ENCODE measurements around the gene GLYR1. TPM values are rescaled to one million over a fixed set of nuclear protein-coding genes. Genes with fewer than 3 reads are reported as not detected.
"Not testable (repeated sequence)": the region's sequence is repeated elsewhere in the genome, so short reads cannot be mapped to it uniquely, and the experiment has no call there.

GLYR1 gene
- 10 to 100 TPM; 80.4 to 85.4 TPM for total RNA-seq

- peak within 1 kb of the TSS; percentile 86 for H3K4me3 Mint-ChIP-seq
- peaks cover 38% of the 10 kb centered on the region for H3K36me3 Mint-ChIP-seq (ENCODE audit: low read depth)
- H3K9me3 Mint-ChIP-seq = no peaks in the 10 kb centered on the region
- H3K27ac Mint-ChIP-seq = peak within 1 kb of the TSS; percentile 86
- H3K27me3 Mint-ChIP-seq = no peaks in the 10 kb centered on the region
- peak; percentile 100 for DNase-seq
- CTCF ChIA-PET = interaction anchor here (1.1 to 1.4 kb wide), 3 partner anchors 13 to 113 kb away, joined by 3 read pairs; partner anchors contain the start of genes ANKS3 and DNAAF8
- peaks cover 59% of the 10 kb centered on the region for H3K4me1 Mint-ChIP-seq
- POLR2A ChIA-PET = interaction anchor here (0.6 to 3.8 kb wide), 15 partner anchors 11 to 431 kb away, joined by 3 to 18 read pairs (median 4); partner anchors contain the start of genes ANKS3, CORO7, DNAAF8 and ROGDI
These were observed at the start of gene GLYR1, which contains the start of gene UBN1 for GRCh38 chr16:4846901-4847773. Gene GLYR1 (minus strand): TSS chr16:4847288. CDS start chr16:4847265, 23 bp downstream. Gene UBN1 (plus strand): TSS chr16:4847481. CDS start chr16:4852918, 5,437 bp downstream.

- H3K27me3 Mint-ChIP-seq; H3K4me1 Mint-ChIP-seq; H3K27ac Mint-ChIP-seq; CTCF ChIA-PET; H3K4me3 Mint-ChIP-seq; DNase-seq; H3K9me3 Mint-ChIP-seq; H3K36me3 Mint-ChIP-seq (ENCODE audit: low read depth); POLR2A ChIA-PET: not testable (repeated sequence)
These were observed 49.7 kb upstream of the GLYR1 start for GRCh38 chr16:4896761-4897160.

GRCh38 chr16:4895366-4895765 lies 48.3 kb upstream of the GLYR1 start:
- H3K36me3 Mint-ChIP-seq (ENCODE audit: low read depth) = no peaks in the 10 kb centered on the region
- H3K27me3 Mint-ChIP-seq = no peaks in the 10 kb centered on the region
- CTCF ChIA-PET = no interaction called here
- H3K9me3 Mint-ChIP-seq = no peaks in the 10 kb centered on the region
- no peak overlapping the region for H3K27ac Mint-ChIP-seq
- H3K4me1 Mint-ChIP-seq = no peaks in the 10 kb centered on the region
- POLR2A ChIA-PET = interaction anchor here (0.6 kb wide), 1 partner anchor 144 kb away, joined by 3 read pairs; no protein-coding TSS in a partner anchor
- no peak overlapping the region for H3K4me3 Mint-ChIP-seq
- no peak for DNase-seq

- Mint-ChIP-seq H3K36me3 (ENCODE audit: low read depth) (no peaks in the 10 kb centered on the region), H3K9me3 (no peaks in the 10 kb centered on the region), H3K4me3 (no peak overlapping the region), H3K4me1 (no peaks in the 10 kb centered on the region), H3K27ac (no peak overlapping the region), H3K27me3 (no peaks in the 10 kb centered on the region)
- no peak for DNase-seq
- ChIA-PET CTCF (no interaction called here), POLR2A (interaction anchor here (0.6 kb wide), 1 partner anchor 37 kb away, joined by 5 read pairs; no protein-coding TSS in a partner anchor)
These were observed 47.4 kb upstream of the GLYR1 start for GRCh38 chr16:4894276-4895150.

- Mint-ChIP-seq H3K4me3 (no peak overlapping the region), H3K9me3 (no peaks in the 10 kb centered on the region), H3K27me3 (no peaks in the 10 kb centered on the region), H3K27ac (no peak overlapping the region), H3K36me3 (ENCODE audit: low read depth) (no peaks in the 10 kb centered on the region), H3K4me1 (no peaks in the 10 kb centered on the region)
- no peak for DNase-seq
- CTCF ChIA-PET = no interaction called here
- POLR2A ChIA-PET = no interaction called here
These were observed 46.2 kb upstream of the GLYR1 start for GRCh38 chr16:4893103-4893862.

GRCh38 chr16:4892361-4893102 lies 45.4 kb upstream of the GLYR1 start:
- Mint-ChIP-seq H3K9me3 (no peaks in the 10 kb centered on the region), H3K4me1 (no peaks in the 10 kb centered on the region), H3K27ac (no peak overlapping the region), H3K36me3 (ENCODE audit: low read depth) (no peaks in the 10 kb centered on the region), H3K27me3 (no peaks in the 10 kb centered on the region), H3K4me3 (no peak overlapping the region)
- ChIA-PET CTCF (no interaction called here), POLR2A (no interaction called here)
- no peak for DNase-seq

GRCh38 chr16:4891886-4892216 lies 44.8 kb upstream of the GLYR1 start:
- H3K27ac Mint-ChIP-seq = no peak overlapping the region
- no peaks in the 10 kb centered on the region for H3K9me3 Mint-ChIP-seq
- H3K4me1 Mint-ChIP-seq = no peaks in the 10 kb centered on the region
- CTCF ChIA-PET = no interaction called here
- no peaks in the 10 kb centered on the region for H3K27me3 Mint-ChIP-seq
- no peaks in the 10 kb centered on the region for H3K36me3 Mint-ChIP-seq (ENCODE audit: low read depth)
- POLR2A ChIA-PET = no interaction called here
- no peak overlapping the region for H3K4me3 Mint-ChIP-seq
- no peak for DNase-seq

- Mint-ChIP-seq H3K4me1 (no peaks in the 10 kb centered on the region), H3K9me3 (no peaks in the 10 kb centered on the region), H3K36me3 (ENCODE audit: low read depth) (peaks cover under 1% of the 10 kb centered on the region), H3K27me3 (no peaks in the 10 kb centered on the region), H3K27ac (no peak overlapping the region), H3K4me3 (no peak overlapping the region)
- no peak for DNase-seq
- ChIA-PET POLR2A (no interaction called here), CTCF (no interaction called here)
These were observed 44.2 kb upstream of the GLYR1 start for GRCh38 chr16:4891097-4891885.

GRCh38 chr16:4890686-4891085 lies 43.6 kb upstream of the GLYR1 start:
- Mint-ChIP-seq H3K27me3 (no peaks in the 10 kb centered on the region), H3K27ac (no peak overlapping the region), H3K4me1 (no peaks in the 10 kb centered on the region), H3K36me3 (ENCODE audit: low read depth) (peaks cover 5% of the 10 kb centered on the region), H3K4me3 (no peak overlapping the region), H3K9me3 (no peaks in the 10 kb centered on the region)
- CTCF ChIA-PET = no interaction called here
- DNase-seq = no peak
- POLR2A ChIA-PET = no interaction called here

GRCh38 chr16:4890026-4890425 lies 42.9 kb upstream of the GLYR1 start:
- DNase-seq = no peak
- ChIA-PET CTCF (no interaction called here), POLR2A (no interaction called here)
- H3K4me3 Mint-ChIP-seq = no peak overlapping the region
- H3K27ac Mint-ChIP-seq = no peak overlapping the region
- no peaks in the 10 kb centered on the region for H3K4me1 Mint-ChIP-seq
- H3K9me3 Mint-ChIP-seq = no peaks in the 10 kb centered on the region
- H3K36me3 Mint-ChIP-seq (ENCODE audit: low read depth) = peaks cover 11% of the 10 kb centered on the region
- H3K27me3 Mint-ChIP-seq = no peaks in the 10 kb centered on the region

GRCh38 chr16:4888428-4889135 lies 41.5 kb upstream of the GLYR1 start:
- no peak overlapping the region for H3K27ac Mint-ChIP-seq
- no peaks in the 10 kb centered on the region for H3K4me1 Mint-ChIP-seq
- no peaks in the 10 kb centered on the region for H3K27me3 Mint-ChIP-seq
- H3K4me3 Mint-ChIP-seq = no peak overlapping the region
- DNase-seq = no peak
- ChIA-PET POLR2A (no interaction called here), CTCF (no interaction called here)
- H3K36me3 Mint-ChIP-seq (ENCODE audit: low read depth) = peaks cover 25% of the 10 kb centered on the region
- no peaks in the 10 kb centered on the region for H3K9me3 Mint-ChIP-seq
